NCI-H146 (cell line): ENCODE data around the gene CCDC6.
"Not testable (repeated sequence)": the region's sequence is repeated elsewhere in the genome, so short reads cannot be mapped to it uniquely, and the experiment has no call there.

ENCODE experiments used
- DNase-seq: peaks from one replicate; lab custom pipeline; 2025; lab: John Stamatoyannopoulos, UW

The CCDC6 gene

GRCh38 chr10:59906417-59907202 lies at the start of gene CCDC6:
Gene CCDC6, minus strand, starts transcription at chr10:59906556. Its CDS starts 132 bp downstream, at chr10:59906424.
- peak; percentile 96 for DNase-seq

GRCh38 chr10:59954296-59954695 lies 47.9 kb upstream of the CCDC6 start:
- DNase-seq, result no peak

GRCh38 chr10:59953711-59954110 lies 47.4 kb upstream of the CCDC6 start:
- not testable (repeated sequence) for DNase-seq

GRCh38 chr10:59950105-59950504 lies 43.7 kb upstream of the CCDC6 start:
- DNase-seq, result no peak

GRCh38 chr10:59949608-59950007 lies 43.3 kb upstream of the CCDC6 start:
- no peak for DNase-seq

GRCh38 chr10:59945991-59946390 lies 39.6 kb upstream of the CCDC6 start:
- DNase-seq, result no peak

- DNase-seq, result no peak
Measured at GRCh38 chr10:59945590-59945989, 39.2 kb upstream of the CCDC6 start.

- DNase-seq, result peak; percentile 10
Measured at GRCh38 chr10:59944339-59944935, 38.1 kb upstream of the CCDC6 start.

- DNase-seq, result no peak
Measured at GRCh38 chr10:59942556-59942955, 36.2 kb upstream of the CCDC6 start.

- DNase-seq, result no peak
Measured at GRCh38 chr10:59937720-59938119, 31.4 kb upstream of the CCDC6 start.

- no peak for DNase-seq
Measured at GRCh38 chr10:59934701-59935100, 28.3 kb upstream of the CCDC6 start.

- not testable (repeated sequence) for DNase-seq
Measured at GRCh38 chr10:59930788-59931521, 24.6 kb upstream of the CCDC6 start.

- DNase-seq, result no peak
Measured at GRCh38 chr10:59926086-59926485, 19.7 kb upstream of the CCDC6 start.

GRCh38 chr10:59922907-59923306 lies 16.6 kb upstream of the CCDC6 start:
- DNase-seq, result no peak

- DNase-seq, result no peak
Measured at GRCh38 chr10:59917922-59918321, 11.6 kb upstream of the CCDC6 start.

GRCh38 chr10:59913547-59914237 lies 7.3 kb upstream of the CCDC6 start:
- no peak for DNase-seq

GRCh38 chr10:59910867-59911266 lies 4.5 kb upstream of the CCDC6 start:
- no peak for DNase-seq

- no peak for DNase-seq
Measured at GRCh38 chr10:59909815-59910214, 3.5 kb upstream of the CCDC6 start.

GRCh38 chr10:59908808-59909143 lies 2.4 kb upstream of the CCDC6 start:
- no peak for DNase-seq

- peak; percentile 52 for DNase-seq
Measured at GRCh38 chr10:59907918-59908807, 1.8 kb upstream of the CCDC6 start.

GRCh38 chr10:59907537-59907917 lies 1.2 kb upstream of the CCDC6 start:
- peak; percentile 28 for DNase-seq
